Subcutaneous abdominal adipose tissue (tissue), 5 donors: Measurements from ENCODE around the gene ZNF396.

Experiments
- H3K27ac ChIP-seq: one replicate; pipeline ENCODE4 v1.7.0; 2013; ENCODE audit warnings: low read depth, mild to moderate bottlenecking, inconsistent platforms, low read length, moderate library complexity
- H3K27me3 ChIP-seq, 5 donors: one replicate each; pipeline ENCODE4 v1.7.0; 2013; ENCODE audit warnings: low read length in 5 of 5, inconsistent platforms in 1 of 5; ENCODE audit not compliant: control insufficient read depth in 5 of 5, insufficient read depth in 4 of 5
- H3K36me3 ChIP-seq, 5 donors: one replicate each; pipeline ENCODE4 v1.7.0; 2013; ENCODE audit warnings: low read length in 5 of 5; ENCODE audit not compliant: control insufficient read depth in 5 of 5, insufficient read depth in 5 of 5
- H3K4me1 ChIP-seq, 5 donors: one replicate each; pipeline ENCODE4 v1.7.0; 2013; ENCODE audit warnings: low read length in 5 of 5, mild to moderate bottlenecking in 3 of 5, moderate library complexity in 1 of 5; ENCODE audit not compliant: control insufficient read depth in 5 of 5, insufficient read depth in 5 of 5
- H3K4me3 ChIP-seq, 5 donors: one replicate each; pipeline ENCODE4 v1.7.0; 2013; ENCODE audit warnings: low read length in 5 of 5, low read depth in 1 of 5
- H3K9ac ChIP-seq, 5 donors: one replicate each; pipeline ENCODE4 v1.7.0; 2013; ENCODE audit warnings: low read length in 5 of 5, mild to moderate bottlenecking in 4 of 5, moderate library complexity in 3 of 5
- H3K9me3 ChIP-seq, 5 donors: one replicate each; pipeline ENCODE4 v1.7.0; 2013; ENCODE audit warnings: low read length in 5 of 5; ENCODE audit not compliant: control insufficient read depth in 5 of 5
- donor health status: healthy.
- donor health status: healthy.
- donor health status: healthy.
- donor health status: healthy.
- donor health status: healthy.

The ZNF396 gene

GRCh38 chr18:35324926-35325655 is 52.0 kb downstream of the ZNF396 start:
- no peak overlapping the region for H3K9ac ChIP-seq

GRCh38 chr18:35322486-35323458 is 54.4 kb downstream of the ZNF396 start:
- H3K9ac ChIP-seq, result no peak overlapping the region
- H3K4me3 ChIP-seq, result no peak overlapping the region
- H3K9me3 ChIP-seq, result peaks cover 0 to 2% (median 0%) of the 10 kb centered on the region in 5 donors
- no peaks in the 10 kb centered on the region for H3K4me1 ChIP-seq
- H3K36me3 ChIP-seq, result peaks cover 0 to 3% (median 0%) of the 10 kb centered on the region in 5 donors
- H3K27ac ChIP-seq, result no peak overlapping the region
- no peaks in the 10 kb centered on the region for H3K27me3 ChIP-seq

More at GRCh38 chr18:35324926-35325655, 52.0 kb downstream of the ZNF396 start:
- Histone ChIP-seq H3K9me3 (peaks cover 0 to 2% (median 0%) of the 10 kb centered on the region in 5 donors), H3K4me3 (no peak overlapping the region), H3K4me1 (no peaks in the 10 kb centered on the region), H3K27ac (no peak overlapping the region), H3K27me3 (no peaks in the 10 kb centered on the region), H3K36me3 (peaks cover 0 to 3% (median 0%) of the 10 kb centered on the region in 5 donors)
